Measurements from ENCODE around the gene FOXL3.
"Not testable (repeated sequence)": the region's sequence is repeated elsewhere in the genome, so short reads cannot be mapped to it uniquely, and the experiment has no call there.

Gene FOXL3

GRCh38 chr7:325051-325798, 35.3 kb downstream of the FOXL3 start:
- DNase-seq = no peak

- DNase-seq = no peak
Measured at GRCh38 chr7:325811-326210, 35.8 kb downstream of the FOXL3 start.

DNA sequence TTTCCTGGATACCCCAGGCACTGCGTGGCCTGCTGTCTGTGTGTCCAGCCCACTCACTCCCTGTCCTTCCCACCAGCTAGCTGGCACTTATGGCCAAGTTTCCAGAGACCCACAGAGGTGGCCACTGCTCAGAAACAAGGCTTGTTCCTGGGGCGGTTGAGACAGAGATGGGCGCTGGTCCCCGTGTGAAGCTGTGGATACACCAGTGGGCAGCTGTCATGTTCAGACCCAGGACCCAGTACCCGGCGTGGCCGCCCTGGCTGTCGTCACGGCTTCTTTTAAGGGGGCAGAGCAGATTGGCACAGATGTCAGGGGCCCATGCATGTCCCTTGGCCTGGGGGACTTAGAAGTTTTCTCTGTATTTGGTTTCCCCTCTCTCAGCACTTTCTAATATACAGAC, 36.3 kb downstream of the FOXL3 start:
- DNase-seq = no peak

GRCh38 chr7:326809-327232, 36.9 kb downstream of the FOXL3 start:
- no peak for DNase-seq

DNA sequence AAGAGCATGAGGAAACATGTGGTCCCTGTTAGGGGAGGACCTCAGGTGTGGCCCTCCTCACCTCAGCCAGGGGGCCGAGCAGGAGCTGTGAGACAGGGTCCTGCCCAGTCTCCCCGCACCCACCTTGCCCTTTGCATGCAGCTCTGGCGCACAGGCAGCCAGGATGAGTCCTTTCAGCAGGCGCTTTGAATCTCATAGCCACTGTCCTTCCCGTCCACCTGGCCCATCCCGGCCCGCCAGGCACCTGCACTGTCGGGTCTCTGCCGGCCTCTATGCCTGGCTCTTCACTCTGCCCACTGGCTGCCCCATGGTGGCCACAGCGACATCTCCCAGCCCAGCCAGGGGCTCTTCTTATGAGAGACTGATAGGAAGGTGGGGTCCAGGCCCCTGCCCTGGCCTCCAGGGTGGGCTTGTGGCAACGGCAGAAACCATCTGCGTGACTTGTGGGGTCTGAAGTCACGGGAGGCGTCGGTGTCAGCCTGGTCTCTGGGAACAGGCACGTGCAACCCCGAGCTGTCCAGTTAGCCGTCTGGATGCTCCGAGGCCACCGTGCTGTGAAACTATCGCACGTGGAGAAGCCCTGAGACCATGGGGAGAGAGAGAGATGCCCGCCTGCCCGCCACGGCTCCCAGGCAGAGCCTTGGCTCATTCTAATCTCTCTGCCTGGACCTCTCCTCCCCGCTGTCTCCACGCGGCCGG, 37.4 kb downstream of the FOXL3 start:
- DNase-seq = no peak

- no peak for DNase-seq
Measured at GRCh38 chr7:327991-328702, 38.2 kb downstream of the FOXL3 start.

GRCh38 chr7:329691-330281, 39.8 kb downstream of the FOXL3 start:
- DNase-seq = no peak

- no peak for DNase-seq
Measured at GRCh38 chr7:330511-331230, 40.7 kb downstream of the FOXL3 start.

DNA sequence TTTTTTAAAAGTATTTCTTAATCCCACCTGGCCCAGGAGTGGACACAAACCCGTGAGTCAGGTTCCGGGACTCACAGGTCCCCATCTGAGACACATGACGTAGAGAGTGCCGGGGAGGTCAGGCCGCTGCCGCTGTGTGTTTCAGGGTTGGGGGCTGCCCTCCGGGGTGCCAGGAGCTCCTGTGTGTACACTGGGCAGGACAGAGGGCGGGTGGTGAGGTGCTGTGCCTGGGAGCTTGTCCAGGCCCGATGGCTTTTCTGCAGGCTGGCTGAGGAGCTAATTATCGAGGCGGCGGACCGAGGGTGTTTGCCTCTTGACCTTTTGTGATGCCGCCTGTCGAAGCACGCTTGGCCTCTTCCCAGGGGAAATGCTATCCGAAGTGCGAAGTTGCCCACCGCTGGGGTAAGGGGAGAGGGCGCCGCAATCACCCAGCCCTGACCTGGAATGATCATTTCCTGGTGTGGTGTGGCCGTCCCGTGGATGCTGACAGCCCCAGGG, 42.1 kb downstream of the FOXL3 start:
- no peak for DNase-seq

DNA sequence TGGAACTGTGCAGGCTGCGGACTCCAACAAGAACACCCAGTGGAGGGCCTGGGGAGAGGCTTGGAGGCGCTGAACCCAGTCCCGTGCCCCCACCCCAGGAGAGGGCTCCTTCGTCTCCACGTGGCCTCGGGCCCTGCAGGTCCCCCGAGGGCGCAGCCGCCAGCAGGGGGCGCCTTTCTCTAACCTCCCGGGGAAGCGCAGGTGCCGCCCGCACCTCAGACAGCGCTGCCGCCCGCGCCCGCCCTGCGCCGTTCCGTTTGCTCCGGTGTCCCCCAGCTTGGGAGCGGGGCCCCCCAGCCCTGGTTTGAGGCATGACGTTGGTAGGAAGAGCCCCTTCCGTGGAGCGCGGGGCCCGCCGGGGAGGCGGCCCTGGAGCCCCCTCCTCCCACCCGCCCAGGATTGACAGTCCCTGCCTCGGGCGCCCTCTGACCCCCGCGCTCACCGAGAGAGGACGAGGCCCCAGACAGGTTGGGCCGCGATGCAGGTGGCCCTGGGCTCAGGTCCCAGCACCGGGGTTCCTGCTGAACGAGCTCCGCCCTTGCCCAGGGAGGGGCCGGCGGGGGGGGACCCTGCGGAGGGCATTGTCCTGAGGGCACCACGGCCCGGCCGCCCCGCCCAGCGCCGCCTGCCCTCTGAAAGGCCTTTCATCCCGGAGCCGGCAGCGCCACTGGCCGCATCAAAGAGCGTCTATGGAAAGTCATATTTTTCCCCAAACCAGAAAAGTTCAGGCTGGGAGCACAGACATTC, 42.8 kb downstream of the FOXL3 start:
- DNase-seq = peak; percentile 52 to 85 (median 70)

GRCh38 chr7:333393-333764, 43.4 kb downstream of the FOXL3 start:
- no peak for DNase-seq

GRCh38 chr7:334618-335357, 44.8 kb downstream of the FOXL3 start:
- no peak for DNase-seq

DNA sequence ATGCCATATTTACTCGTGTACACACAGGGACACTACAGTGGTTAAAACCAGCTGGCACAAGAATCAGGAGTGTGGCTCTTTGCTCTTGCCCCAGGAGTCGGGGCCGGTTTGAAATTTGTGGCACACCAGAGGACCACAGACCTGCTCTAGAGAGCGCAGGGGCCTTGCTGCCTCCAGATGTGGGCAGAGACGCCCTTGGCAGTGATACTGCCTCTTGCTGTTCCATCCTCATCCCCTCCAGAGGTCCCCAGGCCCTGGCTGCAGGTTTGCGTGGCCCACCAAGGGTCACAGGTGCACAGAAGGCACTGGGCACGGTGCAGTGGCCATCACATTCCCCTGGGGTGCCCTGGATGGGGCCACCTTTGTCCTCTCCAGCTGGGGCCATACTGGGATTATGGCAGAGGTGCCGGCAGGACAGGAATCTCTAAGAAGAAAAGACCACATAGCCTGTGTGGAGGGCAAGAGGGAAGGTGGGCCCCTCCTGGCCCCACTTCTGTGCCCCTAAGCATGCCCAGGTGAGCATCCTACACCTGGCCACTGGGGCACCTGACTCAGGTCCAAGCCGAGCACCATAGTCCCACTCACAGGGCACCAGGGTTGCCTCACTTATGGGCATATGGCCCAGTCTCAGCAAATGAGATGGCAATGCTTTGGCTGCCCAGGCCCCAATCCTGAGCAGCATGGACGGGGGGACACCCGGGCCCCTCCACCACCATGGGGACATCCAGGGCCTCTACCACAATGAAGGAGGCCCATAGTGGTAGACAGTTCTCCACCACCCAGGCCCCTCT, 45.6 kb downstream of the FOXL3 start:
- DNase-seq = no peak

DNA sequence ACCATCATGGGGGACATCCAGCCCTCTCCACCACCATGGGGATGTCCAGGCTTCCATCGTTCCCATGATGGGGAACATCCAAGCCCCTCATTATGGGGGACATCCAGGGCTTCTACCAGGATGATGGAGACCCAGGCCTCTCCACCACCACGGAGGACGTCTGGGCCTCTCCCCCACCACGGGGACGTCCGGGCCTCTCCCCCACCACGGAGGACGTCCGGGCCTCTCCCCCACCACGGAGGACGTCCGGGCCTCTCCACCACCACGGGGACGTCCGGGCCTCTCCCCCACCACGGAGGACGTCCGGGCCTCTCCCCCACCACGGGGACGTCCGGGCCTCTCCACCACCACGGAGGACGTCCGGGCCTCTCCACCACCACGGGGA, 46.2 kb downstream of the FOXL3 start:
- DNase-seq = not testable (repeated sequence)

DNA sequence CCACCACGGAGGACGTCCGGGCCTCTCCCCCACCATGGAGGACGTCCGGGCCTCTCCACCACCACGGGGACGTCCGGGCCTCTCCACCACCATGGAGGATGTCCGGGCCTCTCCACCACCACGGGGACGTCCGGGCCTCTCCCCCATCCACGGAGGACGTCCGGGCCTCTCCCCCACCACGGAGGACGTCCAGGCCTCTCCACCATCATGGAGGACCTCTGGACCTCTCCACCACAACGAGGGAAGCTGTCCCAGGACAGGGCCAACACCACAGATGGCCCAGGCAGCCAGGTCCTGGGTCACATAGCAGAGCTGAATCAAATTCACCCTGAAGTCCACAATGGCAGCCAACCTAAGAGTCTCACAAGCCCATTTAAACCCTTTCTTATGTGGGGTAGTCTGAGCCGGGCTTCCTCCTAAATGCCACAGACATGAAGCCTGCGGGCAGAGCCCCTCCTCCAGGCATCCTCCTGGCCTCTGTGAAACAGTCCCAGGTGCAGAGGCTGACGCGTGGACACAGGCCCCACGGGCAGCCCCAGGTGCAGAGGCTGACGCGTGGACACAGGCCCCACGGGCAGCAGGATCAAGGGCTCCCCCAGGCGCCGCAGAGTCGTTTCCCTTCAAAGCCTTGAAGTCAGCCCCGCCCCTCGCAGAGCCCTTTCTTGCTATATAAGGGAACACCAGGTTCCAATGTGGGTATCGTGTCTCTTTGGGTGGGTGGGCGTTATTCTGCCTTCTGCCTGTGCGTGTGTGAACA, 47.0 kb downstream of the FOXL3 start:
- DNase-seq = no peak

GRCh38 chr7:337567-337951, 47.6 kb downstream of the FOXL3 start:
- DNase-seq = no peak

DNA sequence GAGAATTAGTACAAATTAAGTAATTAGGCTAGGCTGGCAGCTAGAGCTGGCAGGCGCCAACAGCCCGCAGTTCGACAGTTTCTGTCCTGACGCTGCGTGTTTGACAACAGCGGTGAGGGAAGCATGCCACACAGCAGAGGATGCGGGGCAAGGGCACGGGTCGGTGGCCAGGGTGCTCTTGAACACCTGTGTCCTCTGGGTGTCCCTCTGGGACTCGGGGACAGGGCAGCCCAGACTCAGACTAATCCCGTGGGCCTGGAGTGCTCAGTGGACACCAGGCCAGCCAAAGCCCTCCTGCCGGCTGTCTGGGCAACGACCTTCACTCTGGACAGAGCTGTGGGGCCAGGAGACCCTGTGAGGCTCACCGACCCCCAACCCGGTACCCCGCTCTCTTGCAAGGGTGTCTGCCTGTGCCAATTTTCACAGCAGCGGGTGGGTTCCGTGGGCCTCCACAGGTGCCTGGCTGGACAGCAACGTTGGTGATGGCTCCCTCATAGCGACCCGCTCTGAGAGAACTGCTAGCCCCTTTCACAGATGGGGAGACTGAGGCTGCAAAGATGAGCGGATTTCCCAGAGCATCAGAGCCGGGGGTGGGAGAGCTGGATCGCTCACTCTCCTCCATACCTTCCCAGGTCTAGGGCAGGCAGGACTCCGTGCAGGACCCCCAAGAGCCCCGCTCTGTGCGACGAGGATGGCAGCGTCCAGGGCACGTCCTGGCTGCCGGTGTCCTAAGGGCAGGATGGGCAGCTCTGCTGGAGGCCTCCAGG, 48.5 kb downstream of the FOXL3 start:
- no peak for DNase-seq

DNA sequence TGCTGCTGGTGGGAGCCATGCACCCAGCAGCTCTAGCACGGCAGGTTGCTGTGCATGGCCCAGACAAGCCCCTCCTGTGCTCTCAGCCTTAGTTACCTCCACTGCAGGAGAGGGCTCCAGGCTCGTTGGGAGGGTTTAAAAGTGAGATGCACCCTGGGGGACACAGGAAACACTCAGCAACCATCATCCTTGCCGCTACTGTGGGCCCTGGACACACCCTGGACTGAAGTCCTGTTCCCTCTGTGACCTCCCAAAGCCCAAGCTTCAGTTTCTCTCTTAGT, 49.0 kb downstream of the FOXL3 start:
- no peak for DNase-seq

- no peak for DNase-seq
Measured at GRCh38 chr7:339696-340095, 49.7 kb downstream of the FOXL3 start.
